Cardiac muscle cell (in vitro differentiated cells and primary cell): ENCODE data around the gene ANKRD42. TPM values are rescaled to one million over a fixed set of nuclear protein-coding genes. Genes with fewer than 3 reads are reported as not detected.

Source experiments
- DNase-seq, 2 donors: peaks; one replicate each; pipeline versions ENCODE4 v3.0.0 to v3.0.0-alpha.2; 2010 to 2017; ENCODE audit warnings: low read depth in 1 of 2, low spot score in 1 of 2
- H3K27ac ChIP-seq: fragments of 200-600 bp; sonication (generic); 2 replicates; pipeline ENCODE4 v1.5.1; 2016
- H3K27me3 ChIP-seq: fragments of 200-600 bp; sonication (generic); 2 replicates; pipeline ENCODE4 v1.6.0; 2016; ENCODE audit warnings: control low read depth
- H3K36me3 ChIP-seq: fragments of 200-600 bp; sonication (generic); 2 replicates; pipeline ENCODE4 v1.5.1; 2016; ENCODE audit warnings: control low read depth
- H3K4me1 ChIP-seq: fragments of 200-600 bp; sonication (generic); 2 replicates; pipeline ENCODE4 v1.8.1; 2017; ENCODE audit warnings: low read depth, mild to moderate bottlenecking, mixed run types
- H3K4me3 ChIP-seq: fragments of 200-600 bp; sonication (generic); 2 replicates; pipeline ENCODE4 v1.5.1; 2016; ENCODE audit warnings: mild to moderate bottlenecking
- H3K9me3 ChIP-seq: fragments of 200-600 bp; sonication (generic); 2 replicates; pipeline ENCODE4 v1.5.1; 2017; ENCODE audit warnings: low read depth, mild to moderate bottlenecking, control low read depth
- CTCF ChIP-seq: IDR thresholded peaks from 2 replicates; pipeline ENCODE4 v1.5.1; 2012; ENCODE audit warnings: low read depth, mild to moderate bottlenecking, low read length
- polyA plus RNA-seq: library from polyadenylated mRNA; unstranded; fragments of >200 nt; fragmentation: Nextera tagmentation; extraction: Ambion mirVana; gene quantifications from 2 replicates; pipeline ENCODE4 v1.2.1, GENCODE V29; 2016
- total RNA-seq: library from RNA; depleted of rRNA; stranded (reverse); fragments of >200 nt; gene quantifications from 2 replicates; pipeline ENCODE4 v1.2.3, GENCODE V29; 2016

Gene ANKRD42
- total and polyA plus RNA-seq, 2 experiments from 2014 or later, result 6.8 to 8.6 TPM

GRCh38 chr11:83284501-83285150 is 91.1 kb downstream of the ANKRD42 start:
- no peak for TF ChIP-seq CTCF
- no peak for DNase-seq
- Histone ChIP-seq H3K27ac (no peak overlapping the region), H3K36me3 (no peaks in the 10 kb centered on the region), H3K9me3 (no peaks in the 10 kb centered on the region), H3K4me3 (peak overlapping the region; percentile 78), H3K27me3 (no peaks in the 10 kb centered on the region), H3K4me1 (peaks cover 11% of the 10 kb centered on the region)

- Histone ChIP-seq H3K4me3 (peak overlapping the region; percentile 78), H3K27ac (peak overlapping the region; percentile 97), H3K4me1 (peaks cover 11% of the 10 kb centered on the region), H3K27me3 (no peaks in the 10 kb centered on the region), H3K9me3 (no peaks in the 10 kb centered on the region), H3K36me3 (no peaks in the 10 kb centered on the region)
- DNase-seq, result no peak
- TF ChIP-seq CTCF, result no peak
These were observed 91.7 kb downstream of the ANKRD42 start for GRCh38 chr11:83285151-83285770.

GRCh38 chr11:83285771-83286528 is 92.4 kb downstream of the ANKRD42 start, which contains the start of gene CCDC90B:
TSS of gene CCDC90B (minus strand) at chr11:83286367. CDS start at chr11:83285972, 395 bp downstream.
- Histone ChIP-seq H3K27ac (peak within 1 kb of the TSS; percentile 97), H3K4me3 (peak within 1 kb of the TSS; percentile 78), H3K36me3 (no peaks in the 10 kb centered on the region), H3K4me1 (peaks cover 11% of the 10 kb centered on the region), H3K27me3 (no peaks in the 10 kb centered on the region), H3K9me3 (no peaks in the 10 kb centered on the region)
- TF ChIP-seq CTCF, result peak; percentile 23
- peak; percentile 97 to 99 for DNase-seq

- Histone ChIP-seq H3K4me1 (peaks cover 11% of the 10 kb centered on the region), H3K27me3 (no peaks in the 10 kb centered on the region), H3K4me3 (no peak overlapping the region), H3K27ac (no peak overlapping the region), H3K9me3 (no peaks in the 10 kb centered on the region), H3K36me3 (no peaks in the 10 kb centered on the region)
- no peak for TF ChIP-seq CTCF
- DNase-seq, result no peak
These were observed 94.1 kb downstream of the ANKRD42 start for GRCh38 chr11:83287631-83288030.

GRCh38 chr11:83292709-83293456 is 99.4 kb downstream of the ANKRD42 start:
- no peaks in the 10 kb centered on the region for H3K9me3 ChIP-seq
- H3K4me3 ChIP-seq, result no peak overlapping the region
- H3K27ac ChIP-seq, result no peak overlapping the region
- peak; percentile 81 for TF ChIP-seq CTCF
- H3K27me3 ChIP-seq, result no peaks in the 10 kb centered on the region
- no peaks in the 10 kb centered on the region for H3K36me3 ChIP-seq
- peak; percentile 71 to 80 for DNase-seq
- H3K4me1 ChIP-seq, result no peaks in the 10 kb centered on the region
